MCF 10A (cell line): ENCODE results near the gene CERS6. TPM values are rescaled to one million over a fixed set of nuclear protein-coding genes. Genes with fewer than 3 reads are reported as not detected.

ENCODE experiments used
- BruUV-seq: library from RNA; stranded (reverse); fragments of 400-500 nt; replicated peaks from 2 replicates; lab custom pipeline; 2021; lab: Mats Ljungman, UMichigan
- CTCF ChIA-PET: fragments of 300-600 bp; sonication (Branson Sonifier 250); formaldehyde crosslinking; extraction: SDS; loops from one replicate; lab custom pipeline; 2021; ENCODE audit warnings: antibody characterized with exemption, inconsistent platforms; lab: Yijun Ruan, JAX
- POLR2A ChIA-PET: fragments of 300-600, 350-650 bp; sonication (Branson Sonifier 250); formaldehyde crosslinking; extraction: SDS; loops from one replicate; lab custom pipeline; 2020; ENCODE audit warnings: antibody characterized with exemption, inconsistent platforms; lab: Yijun Ruan, JAX
- DNase-seq: peaks from one replicate; pipeline ENCODE4 v3.0.0-alpha.2; 2018; ENCODE audit not compliant: unreplicated experiment
- H3K27ac Mint-ChIP-seq: one replicate; pipeline ENCODE4 v1.8.0; 2022; ENCODE audit warnings: mild to moderate bottlenecking, low read depth, mixed read lengths; ENCODE audit not compliant: unreplicated experiment
- H3K27me3 Mint-ChIP-seq: one replicate; pipeline ENCODE4 v1.8.0; 2022; ENCODE audit warnings: mixed read lengths; ENCODE audit not compliant: insufficient read depth, unreplicated experiment
- H3K36me3 Mint-ChIP-seq: one replicate; pipeline ENCODE4 v1.8.0; 2022; ENCODE audit warnings: mild to moderate bottlenecking, moderate library complexity, mixed read lengths; ENCODE audit not compliant: insufficient read depth, unreplicated experiment
- H3K4me1 Mint-ChIP-seq: one replicate; pipeline ENCODE4 v1.8.0; 2022; ENCODE audit warnings: mixed read lengths; ENCODE audit not compliant: insufficient read depth, unreplicated experiment
- H3K4me3 Mint-ChIP-seq: one replicate; pipeline ENCODE4 v1.8.0; 2022; ENCODE audit warnings: mild to moderate bottlenecking, moderate library complexity, mixed read lengths; ENCODE audit not compliant: unreplicated experiment
- H3K9me3 Mint-ChIP-seq: one replicate; pipeline ENCODE4 v1.8.0; 2022; ENCODE audit warnings: mixed read lengths; ENCODE audit not compliant: unreplicated experiment
- CTCF ChIP-seq: fragments of 200-600 bp; IDR thresholded peaks from one replicate; pipeline ENCODE4 v1.8.0; 2022; ENCODE audit warnings: antibody characterized with exemption, mild to moderate bottlenecking; ENCODE audit not compliant: unreplicated experiment
- intact Hi-C: fragments of 100-400 bp; cut with micrococcal nuclease; formaldehyde crosslinking; loops from 2 replicates; pipeline ENCODE4 v1.14.1; 2022
- total RNA-seq: library from RNA; stranded (reverse); gene quantifications from 2 replicates; pipeline ENCODE4 v1.2.3, GENCODE V29; 2022

CERS6 gene
- total RNA-seq, 1 experiment from 2014 or later: 27.4 TPM

GRCh38 chr2:168612719-168613118 lies 156.6 kb downstream of the CERS6 start:
- POLR2A ChIA-PET: no interaction called here
- Mint-ChIP-seq H3K27me3 (no peaks in the 10 kb centered on the region), H3K36me3 (peaks cover 13% of the 10 kb centered on the region), H3K9me3 (no peaks in the 10 kb centered on the region), H3K4me1 (peaks cover 24% of the 10 kb centered on the region), H3K27ac (no peak overlapping the region), H3K4me3 (no peak overlapping the region)
- DNase-seq: no peak
- intact Hi-C loops: no loop called here
- no peak for TF ChIP-seq CTCF
- CTCF ChIA-PET: no interaction called here
- no TSS peak for BruUV-seq

GRCh38 chr2:168613551-168613950 lies 157.5 kb downstream of the CERS6 start:
- no peak for DNase-seq
- Mint-ChIP-seq H3K36me3 (peaks cover 13% of the 10 kb centered on the region), H3K4me3 (no peak overlapping the region), H3K27ac (no peak overlapping the region), H3K4me1 (peaks cover 23% of the 10 kb centered on the region), H3K9me3 (no peaks in the 10 kb centered on the region), H3K27me3 (no peaks in the 10 kb centered on the region)
- ChIA-PET CTCF (interaction anchor here (0.6 to 1.3 kb wide), 2 partner anchors 95 to 388 kb away, joined by 3 read pairs; no protein-coding TSS in a partner anchor), POLR2A (no interaction called here)
- no peak for TF ChIP-seq CTCF
- intact Hi-C loops: no loop called here
- BruUV-seq: no TSS peak

DNA sequence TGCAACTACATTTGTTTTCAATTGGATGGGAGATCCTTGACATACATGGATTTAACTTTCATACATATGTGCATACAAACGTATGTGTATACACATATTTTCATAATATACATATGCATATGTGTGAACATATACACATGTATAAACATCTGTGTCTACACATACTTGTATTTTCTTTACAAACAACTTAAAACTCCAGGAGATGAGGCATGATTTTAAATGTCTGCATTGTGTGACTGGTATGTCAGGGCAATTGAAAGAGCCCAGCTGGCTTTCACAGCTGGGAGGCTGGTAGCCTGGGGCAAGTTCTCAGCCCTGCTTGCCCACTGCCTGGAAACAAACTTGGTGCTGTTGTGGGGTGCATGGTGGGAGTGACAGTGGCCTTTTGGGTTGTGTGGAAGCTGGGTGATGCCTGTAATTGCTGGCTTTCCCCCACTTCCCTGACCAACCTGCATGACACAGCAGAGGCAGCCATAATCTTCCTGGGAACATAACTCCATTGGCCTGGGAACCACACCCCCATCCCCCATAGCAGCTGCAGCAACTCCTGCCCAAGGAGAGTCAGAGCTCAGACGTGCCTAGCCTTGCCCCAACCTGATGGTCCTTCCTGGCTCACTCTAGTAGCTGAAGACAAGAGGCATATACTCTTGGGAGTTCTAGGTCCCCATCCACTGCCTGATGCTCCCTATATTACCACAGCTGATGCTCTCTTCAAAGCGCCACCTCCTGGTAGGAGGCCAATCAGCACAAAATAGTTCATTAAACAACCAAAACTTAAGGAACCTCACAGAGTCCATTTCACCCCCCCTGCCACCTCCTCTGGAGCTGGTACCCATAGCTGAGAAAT lies 158.3 kb downstream of the CERS6 start:
- ChIA-PET POLR2A (interaction anchor here (0.7 to 1.3 kb wide), 3 partner anchors 12 to 268 kb away, joined by 3 to 5 read pairs (median 3); no protein-coding TSS in a partner anchor), CTCF (interaction anchor here (0.6 to 1.4 kb wide), 7 partner anchors 12 to 128 kb away, joined by 3 to 4 read pairs (median 3); no protein-coding TSS in a partner anchor)
- BruUV-seq: no TSS peak
- Mint-ChIP-seq H3K4me3 (no peak overlapping the region), H3K4me1 (peaks cover 17% of the 10 kb centered on the region), H3K9me3 (no peaks in the 10 kb centered on the region), H3K36me3 (peaks cover 13% of the 10 kb centered on the region), H3K27me3 (no peaks in the 10 kb centered on the region), H3K27ac (no peak overlapping the region)
- intact Hi-C loops: no loop called here
- peak; percentile 62 for DNase-seq
- peak; percentile 25 for TF ChIP-seq CTCF

DNA sequence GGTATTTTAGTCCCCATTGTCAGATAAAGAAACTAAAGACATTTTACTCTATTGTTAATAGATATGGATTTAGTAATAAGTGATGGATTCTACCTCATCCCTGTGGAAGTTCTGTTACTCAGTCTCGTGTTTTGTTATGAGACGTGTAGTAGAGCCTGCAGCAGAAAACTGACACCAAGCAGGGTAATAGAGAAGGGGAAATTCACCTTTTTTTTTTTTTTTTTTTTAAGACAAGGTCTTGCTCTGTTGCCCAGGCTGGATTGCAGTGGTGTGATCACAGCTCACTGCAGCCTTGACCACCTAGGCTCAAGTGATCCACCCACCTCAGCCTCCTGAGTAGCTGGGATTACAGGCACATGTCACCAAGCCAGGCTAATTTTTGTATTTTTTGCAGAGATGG lies 164.5 kb downstream of the CERS6 start:
- Mint-ChIP-seq H3K27ac (no peak overlapping the region), H3K4me1 (no peaks in the 10 kb centered on the region), H3K36me3 (peaks cover 7% of the 10 kb centered on the region), H3K4me3 (no peak overlapping the region), H3K9me3 (no peaks in the 10 kb centered on the region), H3K27me3 (no peaks in the 10 kb centered on the region)
- TF ChIP-seq CTCF: no peak
- ChIA-PET CTCF (interaction anchor here (0.6 to 1.3 kb wide), 3 partner anchors 12 to 103 kb away, joined by 3 read pairs; no protein-coding TSS in a partner anchor), POLR2A (no interaction called here)
- intact Hi-C loops: no loop called here
- BruUV-seq: no TSS peak
- no peak for DNase-seq
